ENCODE results near the gene RPS6KA2. TPM values are rescaled to one million over a fixed set of nuclear protein-coding genes. Genes with fewer than 3 reads are reported as not detected.

Gene RPS6KA2
- total RNA-seq, 2 donors from 2014 or later: 78.6 to 131 TPM

GRCh38 chr6:166465003-166465399 is 162.1 kb downstream of the RPS6KA2 start:
- H3K4me1 ChIP-seq: peaks cover 0 to 7% of the 10 kb centered on the region in 2 donors
- H3K27ac ChIP-seq: no peak overlapping the region
- no peak for DNase-seq (ENCODE audit: low spot score)
- no peak for TF ChIP-seq CTCF (IDR thresholded peaks at IDR 0.05)
- H3K27me3 ChIP-seq: no peaks in the 10 kb centered on the region
- H3K36me3 ChIP-seq: peaks cover 12% of the 10 kb centered on the region
- no peaks in the 10 kb centered on the region for H3K9me3 ChIP-seq
- no peak overlapping the region for H3K4me3 ChIP-seq

- Histone ChIP-seq H3K4me3 (no peak overlapping the region), H3K9me3 (no peaks in the 10 kb centered on the region), H3K27me3 (no peaks in the 10 kb centered on the region), H3K4me1 (peaks cover 0 to 7% of the 10 kb centered on the region in 2 donors), H3K27ac (no peak overlapping the region), H3K36me3 (peaks cover 6% of the 10 kb centered on the region)
- DNase-seq (ENCODE audit: low spot score): no peak
- no peak for TF ChIP-seq CTCF (IDR thresholded peaks at IDR 0.05)
Measured at GRCh38 chr6:166464068-166465002, 162.7 kb downstream of the RPS6KA2 start.

- Histone ChIP-seq H3K27ac (no peak overlapping the region), H3K4me1 (peaks cover 0 to 7% of the 10 kb centered on the region in 2 donors), H3K36me3 (peaks cover 5% of the 10 kb centered on the region), H3K27me3 (no peaks in the 10 kb centered on the region), H3K4me3 (no peak overlapping the region), H3K9me3 (no peaks in the 10 kb centered on the region)
- TF ChIP-seq CTCF (IDR thresholded peaks at IDR 0.05): no peak
- no peak for DNase-seq (ENCODE audit: low spot score)
Measured at GRCh38 chr6:166463359-166464067, 163.5 kb downstream of the RPS6KA2 start.

- Histone ChIP-seq H3K4me1 (peaks cover 0 to 7% of the 10 kb centered on the region in 2 donors), H3K4me3 (no peak overlapping the region), H3K36me3 (peaks cover 11% of the 10 kb centered on the region), H3K27me3 (no peaks in the 10 kb centered on the region), H3K9me3 (no peaks in the 10 kb centered on the region), H3K27ac (no peak overlapping the region)
- no peak for TF ChIP-seq CTCF (IDR thresholded peaks at IDR 0.05)
- DNase-seq (ENCODE audit: low spot score): no peak
Measured at GRCh38 chr6:166462461-166463135, 164.5 kb downstream of the RPS6KA2 start.

GRCh38 chr6:166461821-166462460 is 165.1 kb downstream of the RPS6KA2 start:
- no peak overlapping the region for H3K4me3 ChIP-seq
- H3K27me3 ChIP-seq: no peaks in the 10 kb centered on the region
- H3K9me3 ChIP-seq: no peaks in the 10 kb centered on the region
- peaks cover 15% of the 10 kb centered on the region for H3K36me3 ChIP-seq
- TF ChIP-seq CTCF (IDR thresholded peaks at IDR 0.05): no peak
- no peak for DNase-seq (ENCODE audit: low spot score)
- H3K27ac ChIP-seq: no peak overlapping the region
- H3K4me1 ChIP-seq: peaks cover 0 to 13% of the 10 kb centered on the region in 2 donors

Data from right atrium auricular region (tissue), 2 donors.